A673 (cell line): ENCODE data around the gene R3HDM1. TPM values are rescaled to one million over a fixed set of nuclear protein-coding genes. Genes with fewer than 3 reads are reported as not detected.

ENCODE experiments used
- BruUV-seq: library from RNA; stranded (reverse); fragments of 400-500 nt; replicated peaks from 2 replicates; lab custom pipeline; 2021; lab: Mats Ljungman, UMichigan
- CTCF ChIA-PET: fragments of 300-600 bp; sonication (Branson Sonifier 250); formaldehyde crosslinking; loops from one replicate; lab custom pipeline; 2022; ENCODE audit warnings: antibody characterized with exemption; lab: Charles Lee
- POLR2A ChIA-PET: fragments of 300-600 bp; sonication (Branson Sonifier 250); formaldehyde crosslinking; loops from one replicate; lab custom pipeline; 2022; ENCODE audit warnings: antibody characterized with exemption; ENCODE audit not compliant: low non-redundant PET; lab: Charles Lee
- DNase-seq: peaks from one replicate; pipeline ENCODE4 v3.0.0-alpha.2; 2015; ENCODE audit warnings: low spot score
- H3K27ac ChIP-seq: fragments of 200-600 bp; sonication (generic); 2 replicates; pipeline ENCODE4 v1.5.1; 2016; ENCODE audit warnings: mixed run types, low read depth, mild to moderate bottlenecking, mixed read lengths, antibody characterized with exemption, low read length; ENCODE audit not compliant: poor library complexity, severe bottlenecking
- H3K27me3 ChIP-seq: fragments of 200-600 bp; sonication (generic); replicated peaks from 2 replicates; pipeline ENCODE4 v1.6.1; 2017; ENCODE audit warnings: mixed run types, low read depth, mild to moderate bottlenecking, mixed read lengths, antibody characterized with exemption, low read length; ENCODE audit not compliant: insufficient read depth, poor library complexity
- H3K36me3 ChIP-seq: fragments of 200-600 bp; sonication (generic); 2 replicates; pipeline ENCODE4 v1.6.1; 2016; ENCODE audit warnings: mixed run types, mild to moderate bottlenecking, mixed read lengths, antibody characterized with exemption, low read length; ENCODE audit not compliant: insufficient read depth, poor library complexity, severe bottlenecking
- H3K4me1 ChIP-seq: fragments of 200-600 bp; sonication (generic); 2 replicates; pipeline ENCODE4 v1.6.1; 2017; ENCODE audit warnings: mixed run types, mild to moderate bottlenecking, mixed read lengths, antibody characterized with exemption, low read length; ENCODE audit not compliant: insufficient read depth, poor library complexity, severe bottlenecking
- H3K4me3 ChIP-seq: fragments of 200-600 bp; sonication (generic); 2 replicates; pipeline ENCODE4 v1.5.1; 2016; ENCODE audit warnings: low read depth, mixed run types, mild to moderate bottlenecking, mixed read lengths, low read length; ENCODE audit not compliant: poor library complexity, severe bottlenecking
- H3K9me3 ChIP-seq: fragments of 200-600 bp; sonication (generic); 2 replicates; pipeline ENCODE4 v1.6.1; 2016; ENCODE audit warnings: mixed run types, low read depth, mild to moderate bottlenecking, mixed read lengths, antibody characterized with exemption, low read length; ENCODE audit not compliant: poor library complexity, severe bottlenecking
- CTCF ChIP-seq: fragments of 300-800, 200-600 bp; sonication (generic); conservative IDR thresholded peaks from 2 replicates; pipeline ENCODE4 v1.5.1; 2017; ENCODE audit warnings: low read depth, mild to moderate bottlenecking, antibody characterized with exemption, low read length, moderate library complexity, mixed read lengths
- EZH2 ChIP-seq: fragments of 200-600 bp; sonication (generic); IDR thresholded peaks from 2 replicates; pipeline ENCODE4 v1.6.1; 2017; ENCODE audit warnings: borderline replicate concordance, low read depth, mild to moderate bottlenecking, mixed read lengths, antibody characterized with exemption, low read length; ENCODE audit not compliant: poor library complexity, severe bottlenecking
- intact Hi-C: fragments of 100-400 bp; cut with micrococcal nuclease; formaldehyde crosslinking; loops from one replicate; pipeline ENCODE4 v1.10.0; 2022; ENCODE audit not compliant: unreplicated experiment
- total RNA-seq: library from RNA; stranded (reverse); gene quantifications from 2 replicates; pipeline ENCODE4 v1.2.3, GENCODE V29; 2021

R3HDM1 gene
- total RNA-seq, 1 experiment from 2014 or later = 65.4 TPM

- CTCF ChIA-PET = interaction anchor here (0.6 kb wide), 1 partner anchor 190 kb away, joined by 4 read pairs; no protein-coding TSS in a partner anchor
- intact Hi-C loops = no loop called here
These were observed 76.3 kb downstream of the R3HDM1 start for GRCh38 chr2:135607561-135607960.

DNA sequence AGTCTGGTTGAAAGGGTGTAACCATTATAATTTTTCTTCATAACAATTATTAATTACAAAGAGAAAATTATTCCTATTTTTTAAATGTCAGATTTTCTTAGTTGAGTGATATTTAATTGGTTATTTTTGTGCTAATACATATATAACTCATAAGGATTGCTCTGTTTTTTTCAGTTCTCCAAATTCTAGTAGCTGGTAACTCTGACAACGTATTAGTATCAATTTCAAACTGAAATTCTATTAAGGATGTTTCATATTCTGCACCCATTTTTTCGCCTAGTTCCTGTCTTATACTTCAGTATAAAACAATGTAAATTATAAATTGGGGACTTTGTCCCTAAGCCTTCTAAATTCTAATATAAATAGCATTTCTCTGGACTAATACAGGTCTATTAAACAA, 81.0 kb downstream of the R3HDM1 start:
- H3K27ac ChIP-seq = no peak overlapping the region
- POLR2A ChIA-PET = no interaction called here

More at GRCh38 chr2:135607561-135607960, 76.3 kb downstream of the R3HDM1 start:
- Histone ChIP-seq H3K4me1 (peaks cover 5% of the 10 kb centered on the region), H3K27ac (no peak overlapping the region), H3K9me3 (no peaks in the 10 kb centered on the region), H3K27me3 (no peaks in the 10 kb centered on the region), H3K36me3 (peaks cover 28% of the 10 kb centered on the region), H3K4me3 (no peak overlapping the region)
- BruUV-seq = no TSS peak
- TF ChIP-seq EZH2 (no peak), CTCF (no peak)
- DNase-seq = no peak
- POLR2A ChIA-PET = no interaction called here

GRCh38 chr2:135615404-135615803, 84.1 kb downstream of the R3HDM1 start:
- no peak for DNase-seq
- no peaks in the 10 kb centered on the region for H3K9me3 ChIP-seq
- no peak overlapping the region for H3K4me3 ChIP-seq
- H3K27ac ChIP-seq = no peak overlapping the region
- no peaks in the 10 kb centered on the region for H3K27me3 ChIP-seq
- ChIA-PET CTCF (no interaction called here), POLR2A (no interaction called here)
- H3K4me1 ChIP-seq = no peaks in the 10 kb centered on the region
- no peaks in the 10 kb centered on the region for H3K36me3 ChIP-seq
- BruUV-seq = no TSS peak
- TF ChIP-seq EZH2 (no peak), CTCF (no peak)
- intact Hi-C loops = no loop called here

More for the DNA sequence above, 81.0 kb downstream of the R3HDM1 start:
- intact Hi-C loops = no loop called here
- no peak overlapping the region for H3K4me3 ChIP-seq
- no peaks in the 10 kb centered on the region for H3K9me3 ChIP-seq
- CTCF ChIA-PET = no interaction called here
- no peaks in the 10 kb centered on the region for H3K4me1 ChIP-seq
- no TSS peak for BruUV-seq
- TF ChIP-seq CTCF (no peak), EZH2 (no peak)
- H3K27me3 ChIP-seq = no peaks in the 10 kb centered on the region
- no peak for DNase-seq
- no peaks in the 10 kb centered on the region for H3K36me3 ChIP-seq
